OCI-LY1 (cell line): Measurements from ENCODE around the gene UROC1.

ENCODE experiments used
- CTCF ChIP-seq: fragments of 200-600 bp; sonication (generic), shearing (Covaris generic); IDR thresholded peaks from 2 replicates; pipeline ENCODE4 v1.5.1; 2017; ENCODE audit warnings: mild to moderate bottlenecking, antibody characterized with exemption, low read length, moderate library complexity, mixed read lengths
- EZH2 ChIP-seq: fragments of 200-600 bp; sonication (generic), shearing (Covaris generic); IDR thresholded peaks from 2 replicates; pipeline ENCODE4 v1.8.0; 2017; ENCODE audit warnings: borderline replicate concordance, mixed run types, mild to moderate bottlenecking, antibody characterized with exemption, low read length, moderate library complexity, mixed read lengths

DNA sequence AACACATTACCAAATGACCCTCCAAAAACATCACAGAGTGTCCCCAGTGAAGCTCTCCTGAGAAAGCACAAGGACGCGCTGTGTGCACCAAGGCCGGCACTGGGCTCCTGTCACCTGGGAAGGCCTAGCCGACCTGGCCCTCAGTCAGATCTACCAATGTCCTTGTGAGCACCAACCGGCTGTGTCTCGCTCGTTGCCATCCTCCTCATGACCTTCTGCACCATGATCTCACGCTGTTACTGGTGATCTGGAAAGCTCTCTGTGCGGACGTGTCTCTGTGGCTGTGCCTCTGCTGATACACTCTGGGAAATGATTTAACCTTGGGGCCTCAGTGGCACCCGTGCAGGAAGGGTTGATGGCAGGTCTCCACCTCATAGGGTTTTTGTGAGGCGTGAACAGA, 66.1 kb downstream of the UROC1 start:
- TF ChIP-seq CTCF: no peak
- TF ChIP-seq EZH2: no peak
